ENCODE data around the gene PRODH2. TPM values are rescaled to one million over a fixed set of nuclear protein-coding genes. Genes with fewer than 3 reads are reported as not detected.
"Not testable (repeated sequence)": the region's sequence is repeated elsewhere in the genome, so short reads cannot be mapped to it uniquely, and the experiment has no call there.

Gene PRODH2
- polyA plus RNA-seq, 1 experiment: not detected

DNA sequence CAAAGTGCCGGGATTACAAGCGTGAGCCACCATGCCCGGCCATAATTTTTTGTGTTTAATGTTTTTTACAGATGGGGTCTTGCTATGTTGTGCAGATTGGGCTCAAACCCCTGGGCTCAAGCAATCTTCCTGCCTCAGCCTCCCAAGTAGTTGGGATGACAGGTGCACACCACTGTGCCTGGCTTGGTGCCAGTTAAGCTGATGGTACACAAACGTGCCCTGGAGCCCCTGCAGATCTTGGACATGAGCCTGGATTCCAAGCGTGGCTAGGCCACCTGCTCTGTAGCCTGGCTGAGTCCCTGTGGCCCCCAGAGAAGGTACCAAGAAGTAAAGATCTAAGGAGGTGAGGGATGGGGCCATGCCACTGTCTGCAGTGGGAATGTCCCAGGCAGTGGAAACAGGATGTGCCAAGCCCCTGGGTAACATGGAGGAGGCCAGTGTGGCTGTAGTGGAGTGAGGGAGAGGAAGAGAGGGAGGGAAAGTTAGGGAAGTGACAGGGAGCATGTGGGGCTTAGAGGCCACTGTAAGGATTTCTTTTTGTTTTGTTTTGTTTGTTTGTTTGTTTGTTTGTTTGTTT, 7.0 kb downstream of the PRODH2 start:
- ChIA-PET POLR2A (no interaction called here), CTCF (no interaction called here)
- no peak overlapping the region for H3K4me3 ChIP-seq (ENCODE audit: low read depth, low read length)
- H3K36me3 ChIP-seq (ENCODE audit: control insufficient read depth, insufficient read depth, low read length): no peaks in the 10 kb centered on the region
- DNase-seq (ENCODE audit: low read depth): no peak
- TF ChIP-seq, protein P1, sequence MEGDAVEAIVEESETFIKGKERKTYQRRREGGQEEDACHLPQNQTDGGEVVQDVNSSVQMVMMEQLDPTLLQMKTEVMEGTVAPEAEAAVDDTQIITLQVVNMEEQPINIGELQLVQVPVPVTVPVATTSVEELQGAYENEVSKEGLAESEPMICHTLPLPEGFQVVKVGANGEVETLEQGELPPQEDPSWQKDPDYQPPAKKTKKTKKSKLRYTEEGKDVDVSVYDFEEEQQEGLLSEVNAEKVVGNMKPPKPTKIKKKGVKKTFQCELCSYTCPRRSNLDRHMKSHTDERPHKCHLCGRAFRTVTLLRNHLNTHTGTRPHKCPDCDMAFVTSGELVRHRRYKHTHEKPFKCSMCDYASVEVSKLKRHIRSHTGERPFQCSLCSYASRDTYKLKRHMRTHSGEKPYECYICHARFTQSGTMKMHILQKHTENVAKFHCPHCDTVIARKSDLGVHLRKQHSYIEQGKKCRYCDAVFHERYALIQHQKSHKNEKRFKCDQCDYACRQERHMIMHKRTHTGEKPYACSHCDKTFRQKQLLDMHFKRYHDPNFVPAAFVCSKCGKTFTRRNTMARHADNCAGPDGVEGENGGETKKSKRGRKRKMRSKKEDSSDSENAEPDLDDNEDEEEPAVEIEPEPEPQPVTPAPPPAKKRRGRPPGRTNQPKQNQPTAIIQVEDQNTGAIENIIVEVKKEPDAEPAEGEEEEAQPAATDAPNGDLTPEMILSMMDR (IDR thresholded peaks at IDR 0.05; ENCODE audit: insufficient read depth, low read depth, low read length): no peak
- 0 out of 2 replicates have a peak, but pooled peaks cover 2% of the 10 kb centered on the region for H3K27me3 ChIP-seq (ENCODE audit: control insufficient read depth, insufficient read depth, low read length)

DNA sequence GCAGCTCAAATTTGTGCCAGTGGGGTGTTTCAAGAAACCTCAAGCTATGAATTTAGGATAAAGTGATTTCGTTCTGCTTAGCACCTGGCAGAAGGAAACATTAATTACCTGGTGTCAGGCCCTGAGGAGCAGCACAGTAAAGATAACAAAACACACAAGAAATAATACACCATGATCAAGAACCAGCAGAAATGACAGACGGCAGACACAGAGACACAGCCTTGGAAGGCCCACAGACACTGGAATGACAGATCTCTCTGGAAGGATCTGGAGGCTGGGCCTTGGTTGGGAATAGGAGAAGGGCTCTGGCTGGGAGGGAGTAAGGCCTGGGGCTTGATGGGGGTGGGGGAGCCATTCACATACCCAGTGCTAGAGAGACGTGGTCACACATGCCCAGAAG, 10.8 kb downstream of the PRODH2 start:
- no peak for DNase-seq (ENCODE audit: low read depth)
- Histone ChIP-seq H3K36me3 (ENCODE audit: control insufficient read depth, insufficient read depth, low read length) (no peaks in the 10 kb centered on the region), H3K4me3 (ENCODE audit: low read depth, low read length) (no peak overlapping the region), H3K27me3 (ENCODE audit: control insufficient read depth, insufficient read depth, low read length) (peaks cover 7% of the 10 kb centered on the region; the same call in 1 of the 2 replicates)
- TF ChIP-seq, protein P1 (IDR thresholded peaks at IDR 0.05; ENCODE audit: insufficient read depth, low read depth, low read length): no peak
- ChIA-PET POLR2A (no interaction called here), CTCF (interaction anchor here (0.7 kb wide), 1 partner anchor 11 kb away, joined by 3 read pairs; no protein-coding TSS in a partner anchor)

DNA sequence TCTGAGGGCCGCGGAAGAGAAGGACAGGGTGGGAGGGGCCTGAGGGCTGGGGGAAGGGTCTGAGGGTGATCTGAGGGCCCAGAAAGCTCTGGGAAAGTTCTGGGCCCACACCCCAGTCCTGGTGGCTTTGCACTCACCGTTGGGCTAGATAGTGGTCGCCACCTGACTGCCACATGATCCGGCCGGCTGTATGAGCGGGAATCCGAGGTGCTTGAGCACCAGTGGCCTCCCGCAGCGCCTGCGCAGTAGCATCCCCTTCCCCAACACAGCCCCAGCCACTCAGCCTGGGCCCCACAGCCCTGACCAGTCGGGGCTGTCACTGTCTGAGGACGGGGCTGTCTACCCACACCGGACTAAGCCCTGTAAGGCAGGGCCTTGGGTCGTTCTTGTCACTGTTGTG, 15.0 kb downstream of the PRODH2 start:
- ChIA-PET POLR2A (no interaction called here), CTCF (no interaction called here)
- H3K27me3 ChIP-seq (ENCODE audit: control insufficient read depth, insufficient read depth, low read length): peaks cover 10% of the 10 kb centered on the region; the same call in 1 of the 2 replicates

DNA sequence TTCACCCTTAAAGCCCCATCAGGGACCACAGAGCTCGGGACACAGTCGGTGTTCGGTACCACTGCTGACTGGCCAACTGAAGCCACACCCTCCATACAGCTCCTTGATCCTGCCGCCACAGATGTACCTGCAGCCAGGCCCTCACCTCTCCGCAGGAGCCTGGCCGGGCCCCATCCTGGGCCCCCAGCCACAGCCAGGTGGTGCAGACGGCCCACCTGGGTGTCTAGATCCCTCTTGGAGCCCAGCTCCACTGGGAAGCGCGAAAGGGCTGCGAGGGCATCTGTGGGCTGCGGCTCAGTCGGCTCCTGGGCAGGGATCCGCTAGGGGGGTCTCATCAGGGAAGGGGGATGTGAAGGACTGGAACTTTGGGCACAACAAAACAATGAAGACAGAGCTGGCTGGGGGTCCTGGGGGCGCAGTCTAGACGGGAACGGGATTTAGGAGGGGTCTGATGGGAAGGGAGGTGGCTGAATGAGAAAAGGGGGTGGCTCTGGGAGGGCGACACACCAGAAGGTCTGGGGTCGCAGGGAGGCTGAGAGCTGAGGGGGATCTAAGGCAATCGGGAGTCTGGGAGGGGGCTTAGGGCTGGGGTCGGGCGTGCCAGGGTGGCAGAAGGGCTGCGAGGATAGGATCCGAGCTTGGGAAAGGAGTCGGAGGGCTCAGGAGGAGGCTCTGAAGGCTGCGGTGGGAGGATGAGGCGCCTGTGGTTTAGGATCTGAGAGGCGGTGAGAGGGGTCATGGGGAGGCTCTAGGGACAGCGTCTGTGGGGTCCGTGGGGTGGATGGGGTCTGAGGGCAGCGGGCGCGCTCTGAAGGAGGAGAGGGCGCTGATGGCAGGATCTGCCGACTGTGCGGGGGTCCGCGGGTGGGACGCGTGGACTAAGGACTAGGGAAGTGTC, 15.8 kb downstream of the PRODH2 start:
- Histone ChIP-seq H3K27me3 (ENCODE audit: control insufficient read depth, insufficient read depth, low read length) (peaks cover 10% of the 10 kb centered on the region; the same call in 1 of the 2 replicates), H3K36me3 (ENCODE audit: control insufficient read depth, insufficient read depth, low read length) (no peaks in the 10 kb centered on the region), H3K4me3 (ENCODE audit: low read depth, low read length) (no peak overlapping the region)
- DNase-seq (ENCODE audit: low read depth): no peak
- ChIA-PET POLR2A (no interaction called here), CTCF (no interaction called here)
- TF ChIP-seq, protein P1 (IDR thresholded peaks at IDR 0.05; ENCODE audit: insufficient read depth, low read depth, low read length): no peak

More for the DNA sequence above, 15.0 kb downstream of the PRODH2 start:
- DNase-seq (ENCODE audit: low read depth): no peak
- TF ChIP-seq, protein P1 (IDR thresholded peaks at IDR 0.05; ENCODE audit: insufficient read depth, low read depth, low read length): no peak
- no peak overlapping the region for H3K4me3 ChIP-seq (ENCODE audit: low read depth, low read length)
- H3K36me3 ChIP-seq (ENCODE audit: control insufficient read depth, insufficient read depth, low read length): no peaks in the 10 kb centered on the region

DNA sequence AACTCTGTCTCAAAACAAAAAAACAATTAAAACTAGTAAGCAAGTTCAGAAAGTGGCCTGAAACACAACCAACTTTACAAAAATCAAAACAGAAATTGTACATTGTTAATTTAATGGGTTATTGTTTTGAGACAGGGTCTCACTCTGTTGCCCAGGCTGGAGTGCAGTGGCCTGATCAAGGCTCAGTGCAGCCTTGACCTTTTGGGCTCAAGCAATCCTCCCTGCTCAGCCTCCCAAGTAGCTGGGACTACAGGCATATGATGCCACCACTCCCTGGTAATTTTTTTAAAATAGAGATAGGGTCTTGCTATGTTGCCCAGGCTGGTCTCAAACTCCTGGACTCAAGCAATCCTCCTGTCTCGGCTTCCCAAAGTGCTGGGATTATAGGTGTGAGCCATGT, 17.1 kb downstream of the PRODH2 start:
- H3K27me3 ChIP-seq (ENCODE audit: control insufficient read depth, insufficient read depth, low read length); H3K4me3 ChIP-seq (ENCODE audit: low read depth, low read length); H3K36me3 ChIP-seq (ENCODE audit: control insufficient read depth, insufficient read depth, low read length); CTCF ChIA-PET; DNase-seq (ENCODE audit: low read depth); POLR2A ChIA-PET: not testable (repeated sequence)
